Ureter (tissue), 1 donor: ENCODE results near the gene CASP10. TPM values are rescaled to one million over a fixed set of nuclear protein-coding genes. Genes with fewer than 3 reads are reported as not detected.
"Not testable (repeated sequence)": the region's sequence is repeated elsewhere in the genome, so short reads cannot be mapped to it uniquely, and the experiment has no call there.

ENCODE experiments used
- DNase-seq: peaks from one replicate; pipeline ENCODE4 v3.0.0-alpha.2; 2020; ENCODE audit warnings: low spot score
- total RNA-seq: library from RNA; stranded (reverse); gene quantifications from one replicate; pipeline ENCODE4 v1.2.4, GENCODE V29; 2023
- donor health status: DM: yes; HTN: yes; CAD: no.

The CASP10 gene
- total RNA-seq, 1 donor from 2014 or later: 16.6 TPM

DNA sequence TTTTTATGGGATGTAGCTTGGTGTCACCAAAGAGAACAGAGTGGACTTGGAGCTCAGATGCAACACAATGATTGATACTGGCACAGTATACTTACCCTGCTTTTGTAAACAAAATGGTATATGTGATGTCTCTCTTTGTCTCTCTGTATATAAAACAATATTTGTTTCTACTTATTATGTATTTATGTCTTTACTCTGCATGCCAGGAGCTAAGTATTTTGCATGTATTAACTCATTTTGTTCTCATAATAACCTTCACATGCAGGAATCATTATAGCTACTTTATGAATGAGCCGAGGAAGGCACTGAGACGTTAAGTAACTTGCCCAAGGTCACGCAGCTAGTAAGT, 49.5 kb downstream of the CASP10 start:
- no peak for DNase-seq

DNA sequence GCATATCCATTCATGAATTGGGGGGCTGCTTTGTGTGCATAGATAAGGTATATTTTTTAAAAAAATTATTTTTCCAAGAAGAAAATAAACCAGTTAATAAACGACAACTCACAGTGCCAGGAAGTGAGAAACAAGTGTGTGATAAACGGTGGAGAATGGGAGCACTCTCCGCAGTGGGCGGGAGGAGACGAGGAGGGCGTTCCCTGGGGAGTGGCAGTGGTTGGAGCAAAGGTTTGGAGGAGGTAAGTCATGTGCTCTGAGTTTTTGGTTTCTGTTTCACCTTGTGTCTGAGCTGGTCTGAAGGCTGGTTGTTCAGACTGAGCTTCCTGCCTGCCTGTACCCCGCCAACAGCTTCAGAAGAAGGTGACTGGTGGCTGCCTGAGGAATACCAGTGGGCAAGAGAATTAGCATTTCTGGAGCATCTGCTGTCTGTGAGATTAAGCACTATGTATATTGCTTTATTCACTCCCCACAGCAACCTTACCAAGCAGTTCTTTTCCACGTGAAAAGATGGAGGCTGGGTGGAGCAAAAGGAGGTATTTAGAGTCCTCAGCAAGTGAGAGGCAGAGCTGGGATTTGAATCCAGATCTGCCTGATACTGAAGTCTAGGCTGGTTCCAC, 50.4 kb downstream of the CASP10 start:
- peak; percentile 86 for DNase-seq

DNA sequence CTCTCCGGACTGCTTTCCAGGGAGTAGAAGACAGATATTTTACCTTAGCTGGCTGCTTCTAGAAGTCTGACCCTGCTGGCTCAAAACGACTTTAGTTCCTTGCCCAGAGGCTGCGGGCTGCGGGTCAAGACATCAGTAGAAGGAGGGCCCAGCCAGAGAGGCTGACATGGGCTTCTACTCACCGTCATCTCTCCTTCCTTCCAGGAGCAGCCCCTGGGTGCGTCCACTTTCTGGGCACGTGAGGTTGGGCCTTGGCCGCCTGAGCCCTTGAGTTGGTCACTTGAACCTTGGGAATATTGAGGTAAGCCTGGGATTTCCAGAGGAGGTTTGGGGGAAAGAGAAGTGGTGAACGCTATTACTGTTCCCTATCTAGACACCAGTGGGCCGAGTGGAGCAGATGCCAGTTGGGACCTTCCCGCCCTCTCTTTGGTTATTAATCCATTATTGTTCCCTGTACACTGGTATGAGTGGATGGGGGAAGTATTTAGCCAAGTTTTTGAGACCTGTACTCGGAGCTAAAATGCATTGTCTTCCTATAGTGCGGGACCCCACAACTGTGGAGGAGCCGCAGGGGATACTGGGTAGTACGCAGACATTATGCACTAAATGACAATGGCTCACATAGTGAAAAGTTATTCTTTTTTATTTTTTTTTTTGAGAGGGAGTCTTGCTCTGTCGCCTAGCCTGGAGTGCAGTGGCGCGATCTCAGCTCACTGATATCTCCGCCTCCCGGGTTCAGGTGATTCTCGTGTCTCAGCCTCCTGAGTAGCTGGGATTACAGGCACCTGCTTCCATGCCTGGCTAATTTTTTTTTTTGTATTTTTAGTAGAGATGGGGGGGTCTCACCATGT, 51.1 kb downstream of the CASP10 start:
- DNase-seq: no peak

- no peak for DNase-seq
Observed at GRCh38 chr2:201234663-201235135, 51.8 kb downstream of the CASP10 start.

GRCh38 chr2:201235860-201236811, 53.2 kb downstream of the CASP10 start:
- peak; percentile 70 for DNase-seq

GRCh38 chr2:201237486-201238123, 54.7 kb downstream of the CASP10 start:
- no peak for DNase-seq

GRCh38 chr2:201239167-201239935, 56.4 kb downstream of the CASP10 start:
- not testable (repeated sequence) for DNase-seq

DNA sequence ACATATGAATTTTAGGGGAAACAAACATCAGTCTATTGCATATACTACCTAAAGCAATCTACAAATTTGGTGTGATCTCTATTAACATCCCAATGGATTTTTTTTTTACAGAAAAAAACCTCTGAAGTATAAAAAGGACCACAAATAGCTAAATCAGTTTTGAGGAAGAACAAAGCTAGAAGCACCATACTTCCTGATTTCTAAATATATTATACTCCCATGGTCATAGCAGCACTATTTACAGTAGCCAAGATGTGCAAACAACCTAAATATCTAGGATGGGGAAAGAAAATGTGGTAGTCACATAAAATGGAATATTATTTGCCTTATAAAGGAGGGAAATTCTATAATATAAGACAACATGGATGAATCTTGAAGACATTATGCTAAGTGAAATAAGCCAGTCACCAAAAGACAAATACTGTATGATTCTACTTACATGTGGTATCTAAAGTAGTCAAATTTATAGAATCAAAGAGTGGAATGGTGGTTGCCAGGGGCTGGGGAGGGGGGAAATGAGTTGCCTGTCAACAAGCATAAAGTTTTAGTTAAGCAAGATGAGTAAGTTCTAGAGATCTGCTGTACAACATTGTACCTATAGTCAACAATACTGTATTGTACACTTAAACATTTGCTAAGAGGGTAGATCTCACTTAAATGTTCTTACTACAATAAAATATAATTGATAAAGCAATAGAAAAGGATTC, 59.8 kb downstream of the CASP10 start:
- DNase-seq: no peak

GRCh38 chr2:201244829-201245228, 61.9 kb downstream of the CASP10 start:
- no peak for DNase-seq

DNA sequence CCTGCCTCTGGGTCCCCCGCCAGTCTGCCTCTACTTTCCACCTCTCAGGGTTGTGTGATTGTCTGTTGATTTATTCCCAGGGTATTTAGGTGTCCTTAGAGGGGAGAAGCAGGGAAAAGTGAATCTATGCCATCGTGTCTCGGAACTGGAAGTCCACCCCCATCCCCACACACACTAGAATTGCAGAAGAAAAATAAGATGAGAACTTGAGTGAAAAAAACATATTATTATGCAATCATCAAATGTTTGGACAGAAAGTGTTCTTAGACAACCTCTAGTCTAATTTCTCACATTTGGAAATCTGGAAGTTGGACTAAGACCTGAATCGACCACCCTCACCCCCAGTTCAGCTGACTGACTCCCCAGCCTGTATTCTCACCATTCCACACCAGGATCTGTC, 63.3 kb downstream of the CASP10 start:
- no peak for DNase-seq

DNA sequence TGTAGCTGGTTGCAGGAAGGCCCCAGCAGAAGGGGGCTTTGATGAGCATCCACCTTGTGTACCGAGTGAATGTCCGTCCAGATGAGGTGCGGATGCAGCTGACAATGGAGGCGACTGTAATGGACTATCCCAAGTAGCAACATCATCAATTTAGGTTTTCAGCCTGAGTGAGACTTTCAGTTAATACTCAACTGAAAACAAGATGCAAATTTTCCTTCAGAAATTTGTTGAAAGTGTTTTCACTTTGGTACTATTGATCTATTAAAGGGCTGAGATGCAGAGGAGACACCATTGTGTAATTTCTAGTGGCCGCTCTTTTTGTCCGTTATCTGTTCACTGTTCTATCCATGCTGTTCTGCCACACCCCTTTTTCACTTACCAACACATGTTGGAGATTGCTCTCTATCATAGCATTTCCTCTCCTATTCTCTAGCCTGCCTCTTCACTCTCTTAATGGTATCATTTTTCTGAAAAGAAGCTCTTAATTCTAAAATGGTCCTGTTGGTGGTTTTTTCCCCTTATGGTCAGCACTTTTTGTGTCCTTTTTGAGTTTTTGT, 65.4 kb downstream of the CASP10 start:
- no peak for DNase-seq

GRCh38 chr2:201249889-201250288, 66.9 kb downstream of the CASP10 start:
- no peak for DNase-seq

DNA sequence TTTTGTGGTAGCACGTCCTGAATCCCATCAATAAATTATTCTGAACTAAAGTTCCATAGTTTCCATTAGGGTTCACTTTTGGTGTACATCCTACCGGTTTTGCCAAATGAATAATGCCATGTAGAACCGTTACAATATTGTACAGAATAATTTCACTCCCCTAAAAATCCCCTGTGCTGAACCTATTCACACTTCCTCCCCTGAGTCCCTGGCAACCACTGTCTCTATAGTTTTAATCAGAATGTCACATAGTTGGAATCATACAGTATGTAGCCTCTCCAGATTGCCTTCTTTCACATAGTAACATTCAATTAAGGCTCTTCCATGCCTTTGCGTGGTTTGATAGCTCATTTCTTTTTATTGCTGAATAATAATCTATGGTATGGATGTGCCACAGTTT, 67.8 kb downstream of the CASP10 start:
- DNase-seq: no peak

- no peak for DNase-seq
Observed at GRCh38 chr2:201254081-201254730, 71.3 kb downstream of the CASP10 start.

DNA sequence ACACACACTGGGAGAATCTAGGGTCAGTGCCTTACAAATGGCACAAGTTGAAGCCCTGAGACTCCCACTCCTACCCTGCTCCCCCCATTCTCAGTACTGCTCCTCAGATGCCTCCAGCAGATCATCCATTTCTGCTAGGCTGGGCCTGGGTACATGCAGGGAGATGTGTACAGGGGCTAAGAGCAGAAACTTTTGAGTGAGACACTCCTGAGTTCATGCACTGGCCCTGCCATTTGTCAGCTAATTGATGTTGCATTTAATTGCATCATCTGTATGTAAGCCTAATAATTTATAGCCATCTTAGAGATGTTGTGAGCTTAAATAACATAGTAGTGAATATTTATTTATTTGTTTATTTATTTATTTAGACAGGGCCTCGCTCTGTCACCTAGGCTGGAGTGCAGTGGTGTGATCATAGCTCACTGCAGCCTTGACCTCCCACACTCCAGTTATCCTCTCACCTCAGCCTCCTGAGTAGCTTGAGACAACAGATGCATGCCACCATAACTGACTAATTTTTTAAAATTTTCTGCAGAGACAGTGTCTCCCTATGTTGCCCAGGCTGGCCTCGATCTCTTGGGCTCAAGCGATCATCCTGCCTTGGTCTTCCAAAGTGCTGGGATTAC, 72.6 kb downstream of the CASP10 start:
- no peak for DNase-seq

- DNase-seq: no peak
Observed at GRCh38 chr2:201256082-201256481, 73.1 kb downstream of the CASP10 start.

DNA sequence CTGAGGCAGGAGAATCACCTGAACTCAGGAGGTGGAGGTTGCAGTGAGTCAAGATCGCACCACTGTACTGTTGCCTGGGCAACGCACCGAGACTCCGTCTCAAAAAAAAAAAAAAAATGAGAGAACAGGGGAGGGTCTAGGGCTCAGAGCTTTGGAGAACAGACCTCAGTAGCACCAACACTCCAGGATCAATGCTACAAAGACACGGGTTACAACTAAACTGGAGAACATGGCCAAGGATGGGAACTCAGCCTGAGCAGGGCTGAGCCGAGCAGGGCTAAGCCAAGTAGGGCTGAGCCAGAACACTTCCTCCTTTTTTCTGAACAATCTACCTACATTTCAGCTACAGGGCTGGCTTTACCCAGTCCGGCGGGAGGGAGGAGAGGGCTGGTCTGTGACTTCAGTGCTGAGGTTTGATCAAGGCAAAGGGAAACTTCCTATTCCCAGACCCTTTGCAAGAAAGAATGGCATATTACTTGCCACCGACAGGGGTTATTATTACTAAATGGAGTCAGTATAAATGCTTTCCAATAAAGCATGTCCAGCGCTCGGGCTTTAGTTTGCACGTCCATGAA, 74.5 kb downstream of the CASP10 start:
- no peak for DNase-seq

DNA sequence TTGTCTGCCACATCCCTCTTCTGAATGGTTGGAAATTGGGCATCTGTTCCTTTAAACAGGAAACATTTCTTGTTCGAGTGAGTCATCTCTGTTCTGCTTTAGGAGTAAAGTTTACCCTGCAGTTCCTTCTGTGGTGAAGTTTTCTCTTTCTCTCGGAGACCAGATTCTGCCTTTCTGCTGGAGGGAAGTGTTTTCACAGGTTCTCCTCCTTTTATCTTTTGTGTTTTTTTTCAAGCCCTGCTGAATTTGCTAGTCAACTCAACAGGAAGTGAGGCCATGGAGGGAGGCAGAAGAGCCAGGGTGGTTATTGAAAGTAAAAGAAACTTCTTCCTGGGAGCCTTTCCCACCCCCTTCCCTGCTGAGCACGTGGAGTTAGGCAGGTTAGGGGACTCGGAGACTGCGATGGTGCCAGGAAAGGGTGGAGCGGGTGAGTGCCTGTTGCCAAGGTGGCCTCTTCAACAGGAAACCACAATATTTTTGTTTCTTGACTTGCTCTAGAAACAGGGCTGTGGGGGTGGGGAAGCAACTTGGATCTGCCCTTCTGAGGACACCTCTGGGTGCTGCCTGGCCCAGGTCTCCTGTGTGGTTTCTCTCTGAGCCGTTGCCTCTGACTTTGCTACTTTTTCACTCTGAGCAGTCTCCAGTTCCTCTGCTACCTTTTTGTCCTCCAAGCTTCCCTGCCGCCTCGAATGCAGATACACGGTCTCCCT, 75.2 kb downstream of the CASP10 start:
- peak; percentile 86 for DNase-seq
